CD8-positive, alpha-beta memory T cell (primary cell): ENCODE results near the gene COMMD10. TPM values are rescaled to one million over a fixed set of nuclear protein-coding genes. Genes with fewer than 3 reads are reported as not detected.

Experiments
- CTCF ChIA-PET: fragments of 350-600 bp; sonication (Branson Sonifier 250); formaldehyde crosslinking; loops from one replicate; lab custom pipeline; 2021; ENCODE audit warnings: antibody characterized with exemption; lab: Charles Lee
- POLR2A ChIA-PET: fragments of 350-600 bp; sonication (Branson Sonifier 250); formaldehyde crosslinking; loops from one replicate; lab custom pipeline; 2021; ENCODE audit warnings: antibody characterized with exemption; lab: Charles Lee
- DNase-seq, 5 donors: peaks; one replicate each; pipeline versions ENCODE4 v3.0.0 to v3.0.0-alpha.2; 2020 to 2022; ENCODE audit warnings: mixed read lengths in 1 of 5
- H3K27ac ChIP-seq: one replicate; pipeline ENCODE4 v1.7.0; 2013; ENCODE audit warnings: low read depth, mild to moderate bottlenecking, low read length, moderate library complexity
- H3K27me3 ChIP-seq: 2 replicates; pipeline ENCODE4 v1.7.0; 2013; ENCODE audit warnings: low read length, mild to moderate bottlenecking; ENCODE audit not compliant: insufficient read depth, poor library complexity, severe bottlenecking
- H3K36me3 ChIP-seq: 2 replicates; pipeline ENCODE4 v1.7.0; 2013; ENCODE audit warnings: mild to moderate bottlenecking, low read length, moderate library complexity; ENCODE audit not compliant: insufficient read depth
- H3K4me1 ChIP-seq: 2 replicates; pipeline ENCODE4 v1.7.0; 2013; ENCODE audit warnings: mild to moderate bottlenecking, low read length, moderate library complexity; ENCODE audit not compliant: insufficient read depth
- H3K4me3 ChIP-seq: 2 replicates; pipeline ENCODE4 v1.7.0; 2013; ENCODE audit warnings: mild to moderate bottlenecking, low read length
- H3K9me3 ChIP-seq: 2 replicates; pipeline ENCODE4 v1.7.0; 2013; ENCODE audit warnings: mild to moderate bottlenecking, low read length
- H3K27ac Mint-ChIP-seq, 8 donors: one replicate each; pipeline ENCODE4 v1.8.0; 2020 to 2021; ENCODE audit warnings: mixed read lengths in 8 of 8, mild to moderate bottlenecking in 6 of 8, inconsistent platforms in 3 of 8, moderate library complexity in 3 of 8
- H3K27me3 Mint-ChIP-seq, 2 donors: one replicate each; pipeline ENCODE4 v1.8.0; 2020 to 2021; ENCODE audit warnings: mixed read lengths in 2 of 2, mild to moderate bottlenecking in 1 of 2, moderate library complexity in 1 of 2
- H3K36me3 Mint-ChIP-seq, 3 donors: one replicate each; pipeline ENCODE4 v1.8.0; 2020 to 2021; ENCODE audit warnings: mixed read lengths in 3 of 3, inconsistent platforms in 1 of 3, mild to moderate bottlenecking in 1 of 3
- H3K4me1 Mint-ChIP-seq, 3 donors: one replicate each; pipeline ENCODE4 v1.8.0; 2020 to 2021; ENCODE audit warnings: mixed read lengths in 3 of 3, inconsistent platforms in 1 of 3, mild to moderate bottlenecking in 1 of 3
- H3K4me3 Mint-ChIP-seq, 7 donors: one replicate each; pipeline ENCODE4 v1.8.0; 2020 to 2021; ENCODE audit warnings: mixed read lengths in 7 of 7, mild to moderate bottlenecking in 6 of 7, moderate library complexity in 4 of 7, inconsistent platforms in 2 of 7
- H3K9me3 Mint-ChIP-seq, 5 donors: one replicate each; pipeline ENCODE4 v1.8.0; 2020 to 2022; ENCODE audit warnings: mixed read lengths in 5 of 5, mild to moderate bottlenecking in 3 of 5, moderate library complexity in 2 of 5, inconsistent platforms in 1 of 5
- polyA plus RNA-seq: library from polyadenylated mRNA; unstranded; fragments of 300-500 nt; fragmentation: Illumina TruSeq; gene quantifications from one replicate; pipeline ENCODE4 v1.2.3, GENCODE V29; 2021
- total RNA-seq, 2 experiments: library from RNA; stranded (reverse); gene quantifications; one replicate each; pipeline ENCODE4 v1.2.3, GENCODE V29; 2021

The COMMD10 gene
- total and polyA plus RNA-seq, 3 experiments from 2014 or later, result 13.8 to 35.9 (median 17.4) TPM

GRCh38 chr5:116265471-116265870 is 180.6 kb downstream of the COMMD10 start:
- H3K4me3 Mint-ChIP-seq, result no peak overlapping the region
- Histone ChIP-seq H3K36me3 (no peaks in the 10 kb centered on the region), H3K27me3 (no peaks in the 10 kb centered on the region), H3K9me3 (no peaks in the 10 kb centered on the region), H3K4me3 (no peak overlapping the region), H3K27ac (no peak overlapping the region), H3K4me1 (no peaks in the 10 kb centered on the region)
- H3K27me3 Mint-ChIP-seq, result no peaks in the 10 kb centered on the region
- H3K4me1 Mint-ChIP-seq, result no peaks in the 10 kb centered on the region
- peaks cover 11 to 51% (median 21%) of the 10 kb centered on the region in 5 donors for H3K9me3 Mint-ChIP-seq
- ChIA-PET CTCF (no interaction called here), POLR2A (no interaction called here)
- no peak for DNase-seq
- no peak overlapping the region for H3K27ac Mint-ChIP-seq
- H3K36me3 Mint-ChIP-seq, result peaks cover 32 to 73% (median 49%) of the 10 kb centered on the region in 3 donors

DNA sequence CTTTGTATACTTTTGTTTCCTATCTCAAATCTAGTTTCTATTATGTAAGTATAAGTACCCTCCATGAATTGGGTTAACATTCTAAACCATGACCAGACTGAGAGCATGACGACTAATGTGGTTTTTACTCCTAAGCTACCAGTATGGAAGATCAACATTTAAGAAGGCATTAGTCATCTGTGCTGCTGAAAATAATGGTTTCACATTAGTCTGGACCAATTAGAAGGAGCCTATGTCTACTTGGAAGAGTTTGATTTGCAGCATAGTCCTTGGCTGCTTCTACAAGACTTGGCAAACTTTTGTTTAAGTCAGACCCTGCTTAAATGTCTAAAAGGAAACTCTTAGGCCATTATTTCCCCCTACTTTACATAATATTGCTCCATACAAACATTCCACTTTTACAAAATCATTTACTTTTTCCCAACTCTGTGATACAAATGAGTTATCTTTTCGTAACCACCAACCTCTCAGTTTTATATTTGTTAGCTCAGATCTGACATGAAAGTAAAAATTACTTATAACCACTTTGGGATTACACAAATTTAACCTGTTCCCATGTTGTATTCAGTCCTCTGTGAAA is 186.7 kb downstream of the COMMD10 start:
- Histone ChIP-seq H3K9me3 (no peaks in the 10 kb centered on the region), H3K27ac (no peak overlapping the region), H3K4me3 (no peak overlapping the region), H3K4me1 (no peaks in the 10 kb centered on the region), H3K36me3 (no peaks in the 10 kb centered on the region), H3K27me3 (no peaks in the 10 kb centered on the region)
- Mint-ChIP-seq H3K4me1 (no peaks in the 10 kb centered on the region), H3K4me3 (no peak overlapping the region), H3K27ac (no peak overlapping the region), H3K36me3 (peaks cover 24 to 59% (median 25%) of the 10 kb centered on the region in 3 donors), H3K9me3 (peaks cover 16 to 53% (median 23%) of the 10 kb centered on the region in 5 donors), H3K27me3 (no peaks in the 10 kb centered on the region)
- CTCF ChIA-PET, result interaction anchor here (0.6 kb wide), 1 partner anchor 486 kb away, joined by 3 read pairs; no protein-coding TSS in a partner anchor
- no peak for DNase-seq
- POLR2A ChIA-PET, result no interaction called here

DNA sequence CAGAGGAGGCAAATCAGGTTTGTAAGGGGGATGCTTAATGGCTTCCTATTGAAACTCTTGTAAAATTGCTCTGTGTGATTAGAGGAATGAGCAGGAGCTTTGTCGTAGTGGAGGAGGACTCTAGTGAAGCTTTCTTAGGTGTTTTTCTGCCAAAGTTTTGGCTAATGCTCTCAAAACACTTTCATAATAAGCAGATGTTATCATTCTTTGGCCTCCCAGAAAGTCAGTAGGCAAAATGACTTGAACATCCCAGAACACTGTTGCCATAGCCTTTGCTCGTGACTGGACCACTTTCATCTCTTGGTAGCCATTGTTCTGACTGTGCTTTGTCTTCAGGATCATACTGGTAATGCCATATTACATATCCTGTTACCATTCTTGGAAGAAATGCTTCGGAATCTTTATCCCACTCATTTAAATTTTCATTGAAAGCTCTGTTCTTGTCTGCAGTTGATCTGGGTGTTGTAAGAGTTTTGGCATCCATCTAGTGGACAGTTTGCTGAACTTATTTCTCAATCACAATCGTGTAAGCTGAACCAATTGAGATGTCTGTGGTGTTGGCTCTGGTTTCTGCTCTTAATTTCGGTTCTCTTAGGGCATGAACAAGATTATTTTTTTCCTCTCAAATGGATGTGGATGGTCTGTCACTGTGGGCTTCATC is 187.6 kb downstream of the COMMD10 start:
- Histone ChIP-seq H3K9me3 (no peaks in the 10 kb centered on the region), H3K36me3 (no peaks in the 10 kb centered on the region), H3K4me3 (no peak overlapping the region), H3K27ac (no peak overlapping the region), H3K27me3 (no peaks in the 10 kb centered on the region), H3K4me1 (no peaks in the 10 kb centered on the region)
- CTCF ChIA-PET, result no interaction called here
- DNase-seq, result no peak
- H3K27me3 Mint-ChIP-seq, result no peaks in the 10 kb centered on the region
- no peak overlapping the region for H3K4me3 Mint-ChIP-seq
- H3K4me1 Mint-ChIP-seq, result no peaks in the 10 kb centered on the region
- POLR2A ChIA-PET, result no interaction called here
- H3K9me3 Mint-ChIP-seq, result peaks cover 17 to 49% (median 28%) of the 10 kb centered on the region in 5 donors
- peaks cover 19 to 60% (median 23%) of the 10 kb centered on the region in 3 donors for H3K36me3 Mint-ChIP-seq
- H3K27ac Mint-ChIP-seq, result no peak overlapping the region

DNA sequence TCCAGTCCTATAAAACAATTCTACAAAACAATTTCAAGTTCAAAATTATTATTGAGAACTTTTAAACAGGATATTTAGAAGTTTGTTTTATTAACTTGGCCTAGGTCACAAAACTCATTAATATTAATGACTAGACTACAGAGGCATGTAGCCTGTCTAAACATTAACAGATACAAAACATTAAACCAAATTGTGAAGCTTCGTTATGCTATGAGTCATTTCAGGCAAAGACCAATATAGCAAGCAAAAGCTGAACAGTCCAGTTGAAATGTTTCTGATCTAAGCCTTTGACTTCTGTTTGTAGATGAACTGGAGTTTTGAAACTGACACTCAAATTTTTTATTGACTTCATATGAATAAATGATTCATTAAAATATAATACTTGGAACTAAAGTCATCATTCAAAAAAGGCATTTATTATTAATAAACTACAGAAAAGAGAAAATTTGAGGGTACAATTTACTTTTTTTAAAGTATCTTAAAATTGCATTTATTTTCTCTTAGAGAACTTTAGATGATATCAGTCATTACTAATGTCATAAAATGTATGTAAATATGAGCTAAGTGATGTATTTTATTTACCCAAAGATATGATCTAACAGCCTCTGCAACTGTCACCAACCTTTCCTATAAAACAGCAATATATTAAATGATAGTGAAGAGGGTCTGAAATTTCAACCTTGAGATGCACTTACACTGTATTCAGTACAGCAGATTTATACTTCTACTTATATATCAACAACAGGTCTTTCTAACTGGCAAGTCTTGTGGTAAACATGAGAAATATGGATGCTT is 188.8 kb downstream of the COMMD10 start:
- H3K4me3 Mint-ChIP-seq, result no peak overlapping the region
- H3K9me3 Mint-ChIP-seq, result peaks cover 25 to 49% (median 32%) of the 10 kb centered on the region in 5 donors
- peaks cover 19 to 63% (median 25%) of the 10 kb centered on the region in 3 donors for H3K36me3 Mint-ChIP-seq
- H3K4me3 ChIP-seq, result no peak overlapping the region
- POLR2A ChIA-PET, result no interaction called here
- no peaks in the 10 kb centered on the region for H3K9me3 ChIP-seq
- no peak overlapping the region for H3K27ac ChIP-seq
- DNase-seq, result no peak
- no peaks in the 10 kb centered on the region for H3K27me3 Mint-ChIP-seq
- CTCF ChIA-PET, result no interaction called here
- H3K4me1 ChIP-seq, result no peaks in the 10 kb centered on the region
- peaks cover 0 to 1% (median 0%) of the 10 kb centered on the region in 3 donors for H3K4me1 Mint-ChIP-seq
- H3K27ac Mint-ChIP-seq, result no peak overlapping the region
- no peaks in the 10 kb centered on the region for H3K36me3 ChIP-seq
- no peaks in the 10 kb centered on the region for H3K27me3 ChIP-seq

GRCh38 chr5:116274251-116274650 is 189.4 kb downstream of the COMMD10 start:
- no peak overlapping the region for H3K27ac Mint-ChIP-seq
- CTCF ChIA-PET, result no interaction called here
- peaks cover 19 to 68% (median 25%) of the 10 kb centered on the region in 3 donors for H3K36me3 Mint-ChIP-seq

DNA sequence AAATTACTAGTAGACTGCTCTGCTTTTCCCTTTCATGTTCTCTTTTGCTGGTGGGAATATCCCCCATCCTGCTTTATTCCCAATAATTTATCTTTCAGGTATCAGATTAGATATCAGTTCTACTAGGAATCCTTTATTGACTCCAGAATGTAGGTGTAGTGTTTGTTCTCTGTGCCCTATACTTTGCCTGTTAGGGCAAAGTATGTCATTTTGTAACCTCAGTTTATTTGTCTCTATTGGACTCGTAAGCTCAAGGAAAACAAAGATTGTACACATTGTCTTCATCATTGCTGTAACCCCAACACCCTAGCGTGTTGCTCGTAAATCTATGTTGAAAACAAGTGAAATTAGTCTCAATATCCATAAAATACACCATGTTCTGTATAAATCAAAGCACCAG is 190.5 kb downstream of the COMMD10 start:
- CTCF ChIA-PET, result no interaction called here
- H3K36me3 ChIP-seq, result no peaks in the 10 kb centered on the region
- Mint-ChIP-seq H3K4me3 (no peak overlapping the region), H3K9me3 (peaks cover 25 to 50% (median 30%) of the 10 kb centered on the region in 5 donors), H3K4me1 (peaks cover 7 to 10% (median 9%) of the 10 kb centered on the region in 3 donors), H3K27me3 (no peaks in the 10 kb centered on the region), H3K36me3 (peaks cover 19 to 69% (median 24%) of the 10 kb centered on the region in 3 donors), H3K27ac (no peak overlapping the region)
- H3K4me3 ChIP-seq, result no peak overlapping the region
- H3K9me3 ChIP-seq, result no peaks in the 10 kb centered on the region
- H3K27ac ChIP-seq, result no peak overlapping the region
- no peaks in the 10 kb centered on the region for H3K4me1 ChIP-seq
- POLR2A ChIA-PET, result no interaction called here
- no peak for DNase-seq
- H3K27me3 ChIP-seq, result no peaks in the 10 kb centered on the region

More at GRCh38 chr5:116274251-116274650, 189.4 kb downstream of the COMMD10 start:
- no peak overlapping the region for H3K4me3 Mint-ChIP-seq
- peaks cover 25 to 51% (median 32%) of the 10 kb centered on the region in 5 donors for H3K9me3 Mint-ChIP-seq
- POLR2A ChIA-PET, result no interaction called here
- no peaks in the 10 kb centered on the region for H3K36me3 ChIP-seq
- H3K4me3 ChIP-seq, result no peak overlapping the region
- H3K27ac ChIP-seq, result no peak overlapping the region
- no peaks in the 10 kb centered on the region for H3K9me3 ChIP-seq
- H3K27me3 Mint-ChIP-seq, result no peaks in the 10 kb centered on the region
- DNase-seq, result no peak
- H3K4me1 ChIP-seq, result no peaks in the 10 kb centered on the region
- H3K27me3 ChIP-seq, result no peaks in the 10 kb centered on the region
- peaks cover 0 to 4% (median 3%) of the 10 kb centered on the region in 3 donors for H3K4me1 Mint-ChIP-seq

DNA sequence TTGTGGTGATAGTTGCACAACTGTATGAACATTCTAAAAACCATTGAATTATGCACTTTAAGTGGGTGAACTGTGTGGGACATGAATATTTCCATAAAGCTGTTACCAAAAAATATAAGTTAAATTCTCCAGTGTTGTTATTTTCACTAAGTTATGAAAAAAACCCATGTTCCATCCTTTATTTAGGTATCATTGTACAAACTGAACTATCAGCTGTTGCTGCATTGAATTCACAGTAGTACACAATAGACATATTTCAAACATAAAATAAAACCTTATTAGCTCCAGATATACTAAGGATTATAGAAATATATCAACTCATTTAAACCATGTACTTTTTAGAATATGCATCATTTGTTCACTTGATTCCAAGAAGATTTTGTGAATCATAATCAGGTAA is 192.1 kb downstream of the COMMD10 start:
- no peaks in the 10 kb centered on the region for H3K36me3 ChIP-seq
- Mint-ChIP-seq H3K4me3 (no peak overlapping the region), H3K27ac (no peak overlapping the region), H3K27me3 (no peaks in the 10 kb centered on the region), H3K4me1 (peaks cover 23 to 27% (median 24%) of the 10 kb centered on the region in 3 donors), H3K9me3 (peaks cover 23 to 43% (median 30%) of the 10 kb centered on the region in 5 donors), H3K36me3 (peaks cover 17 to 71% (median 22%) of the 10 kb centered on the region in 3 donors)
- H3K4me1 ChIP-seq, result no peaks in the 10 kb centered on the region
- ChIA-PET POLR2A (no interaction called here), CTCF (no interaction called here)
- no peak overlapping the region for H3K4me3 ChIP-seq
- no peak for DNase-seq
- no peaks in the 10 kb centered on the region for H3K9me3 ChIP-seq
- H3K27ac ChIP-seq, result no peak overlapping the region
- no peaks in the 10 kb centered on the region for H3K27me3 ChIP-seq
